Measurements from ENCODE around the gene PTPRN2. TPM values are rescaled to one million over a fixed set of nuclear protein-coding genes. Genes with fewer than 3 reads are reported as not detected.

Gene PTPRN2
- total and polyA plus RNA-seq, 4 experiments from 2014 or later = 1.7 to 2.6 (median 1.9) TPM

DNA sequence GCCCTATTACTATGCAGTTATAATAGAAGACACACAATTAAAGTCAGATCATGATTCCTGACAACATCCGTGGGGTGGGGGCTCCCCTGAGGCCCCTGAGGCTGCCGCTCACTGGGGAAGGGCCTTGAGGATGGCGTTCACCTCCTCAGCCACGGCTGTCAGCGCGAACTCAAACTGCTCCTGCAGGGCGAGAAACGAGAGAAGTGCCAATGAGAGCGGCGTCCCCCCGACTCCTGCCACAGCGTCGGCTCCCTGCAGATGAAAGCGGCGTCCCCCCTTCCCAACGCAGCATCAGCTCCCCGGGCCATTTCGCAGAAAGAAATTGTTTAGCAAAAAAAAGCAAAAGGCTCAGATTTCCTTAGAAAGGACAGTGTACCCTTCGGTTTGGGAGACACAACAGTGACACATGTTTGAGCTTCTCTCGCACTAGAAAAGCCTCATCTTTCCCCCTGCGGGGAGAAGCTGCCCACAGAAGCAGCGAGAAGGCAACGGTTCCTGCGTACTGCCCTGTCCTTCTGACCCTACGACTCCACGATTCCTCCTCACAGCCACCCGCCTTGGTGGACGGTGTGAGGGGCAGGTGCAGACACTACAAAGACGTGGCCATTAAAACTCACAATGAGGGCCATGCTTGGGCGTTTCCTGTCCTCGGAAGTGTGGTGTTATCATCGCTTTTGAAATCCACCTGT, 1046.9 kb downstream of the PTPRN2 start:
- Histone ChIP-seq H3K4me1 (ENCODE audit: insufficient read depth, low read length) (no peaks in the 10 kb centered on the region), H3K4me3 (ENCODE audit: low read length in 2 of 2) (no peak overlapping the region), H3K9me3 (ENCODE audit: control insufficient read depth in 1 of 2, low read length in 2 of 2) (no peaks in the 10 kb centered on the region), H3K36me3 (ENCODE audit: insufficient read depth, low read length) (no peaks in the 10 kb centered on the region), H3K27ac (ENCODE audit: low read depth, low read length) (no peak overlapping the region), H3K27me3 (ENCODE audit: insufficient read depth, low read length) (no peaks in the 10 kb centered on the region)
- intact Hi-C loops (cut with micrococcal nuclease) = no loop called here
- H3K27ac Mint-ChIP-seq = peak overlapping the region in 1 of 7 donors; percentile 30
- ChIA-PET POLR2A (ENCODE audit: partially characterized antibody) (no interaction called here), CTCF (ENCODE audit: partially characterized antibody) (no interaction called here)
- peaks cover 0 to 10% (median 4%) of the 10 kb centered on the region in 4 donors for H3K4me1 Mint-ChIP-seq
- DNase-seq = no peak
- peaks cover 0 to 2% of the 10 kb centered on the region in 2 donors for H3K27me3 Mint-ChIP-seq
- H3K9me3 Mint-ChIP-seq = no peaks in the 10 kb centered on the region
- H3K4me3 Mint-ChIP-seq = no peak overlapping the region
- no peaks in the 10 kb centered on the region for H3K36me3 Mint-ChIP-seq

- Histone ChIP-seq H3K36me3 (ENCODE audit: insufficient read depth, low read length) (no peaks in the 10 kb centered on the region), H3K27ac (ENCODE audit: low read depth, low read length) (no peak overlapping the region), H3K4me1 (ENCODE audit: insufficient read depth, low read length) (no peaks in the 10 kb centered on the region), H3K4me3 (ENCODE audit: low read length in 2 of 2) (no peak overlapping the region), H3K27me3 (ENCODE audit: insufficient read depth, low read length) (no peaks in the 10 kb centered on the region), H3K9me3 (ENCODE audit: control insufficient read depth in 1 of 2, low read length in 2 of 2) (no peaks in the 10 kb centered on the region)
- POLR2A ChIA-PET (ENCODE audit: partially characterized antibody) = no interaction called here
- Mint-ChIP-seq H3K27me3 (peaks cover 0 to 2% of the 10 kb centered on the region in 2 donors), H3K27ac (no peak overlapping the region), H3K9me3 (no peaks in the 10 kb centered on the region), H3K4me3 (no peak overlapping the region), H3K4me1 (peaks cover 0 to 8% (median 4%) of the 10 kb centered on the region in 4 donors), H3K36me3 (no peaks in the 10 kb centered on the region)
- CTCF ChIA-PET (ENCODE audit: partially characterized antibody) = no interaction called here
- DNase-seq = no peak
- intact Hi-C loops (cut with micrococcal nuclease) = no loop called here
Observed at GRCh38 chr7:157540020-157540419, 1047.6 kb downstream of the PTPRN2 start.

DNA sequence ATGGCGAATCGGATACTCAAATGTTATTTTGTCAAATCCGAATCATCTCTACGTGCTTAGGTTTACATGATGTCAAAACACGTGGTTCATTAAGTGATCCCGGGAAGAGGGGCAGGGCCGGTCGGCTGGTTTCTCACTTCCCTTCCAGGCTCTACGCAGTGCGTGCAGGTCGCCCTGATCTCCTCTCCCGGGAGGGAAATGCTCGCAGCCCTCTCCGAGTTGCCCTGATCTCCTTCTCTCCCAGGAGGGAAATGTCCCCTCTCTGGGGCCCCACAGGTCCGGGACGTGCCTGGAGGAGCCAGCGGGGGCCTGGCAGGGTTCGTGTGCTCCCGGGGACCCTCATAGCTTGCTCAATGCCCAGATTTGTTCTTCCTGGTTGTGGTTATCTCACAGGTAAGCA, 1048.1 kb downstream of the PTPRN2 start:
- Histone ChIP-seq H3K9me3 (ENCODE audit: control insufficient read depth in 1 of 2, low read length in 2 of 2) (no peaks in the 10 kb centered on the region), H3K4me3 (ENCODE audit: low read length in 2 of 2) (no peak overlapping the region), H3K4me1 (ENCODE audit: insufficient read depth, low read length) (no peaks in the 10 kb centered on the region), H3K27ac (ENCODE audit: low read depth, low read length) (no peak overlapping the region), H3K36me3 (ENCODE audit: insufficient read depth, low read length) (no peaks in the 10 kb centered on the region), H3K27me3 (ENCODE audit: insufficient read depth, low read length) (no peaks in the 10 kb centered on the region)
- H3K27ac Mint-ChIP-seq = no peak overlapping the region
- H3K4me3 Mint-ChIP-seq = no peak overlapping the region
- DNase-seq = no peak
- H3K4me1 Mint-ChIP-seq = peaks cover 0 to 3% (median 3%) of the 10 kb centered on the region in 4 donors
- ChIA-PET POLR2A (ENCODE audit: partially characterized antibody) (no interaction called here), CTCF (ENCODE audit: partially characterized antibody) (no interaction called here)
- intact Hi-C loops (cut with micrococcal nuclease) = no loop called here
- peaks cover 0 to 2% of the 10 kb centered on the region in 2 donors for H3K27me3 Mint-ChIP-seq
- H3K9me3 Mint-ChIP-seq = no peaks in the 10 kb centered on the region
- no peaks in the 10 kb centered on the region for H3K36me3 Mint-ChIP-seq

GRCh38 chr7:157538735-157539134, 1048.9 kb downstream of the PTPRN2 start:
- Histone ChIP-seq H3K27me3 (ENCODE audit: insufficient read depth, low read length) (no peaks in the 10 kb centered on the region), H3K4me3 (ENCODE audit: low read length in 2 of 2) (no peak overlapping the region), H3K4me1 (ENCODE audit: insufficient read depth, low read length) (no peaks in the 10 kb centered on the region), H3K27ac (ENCODE audit: low read depth, low read length) (no peak overlapping the region), H3K36me3 (ENCODE audit: insufficient read depth, low read length) (no peaks in the 10 kb centered on the region), H3K9me3 (ENCODE audit: control insufficient read depth in 1 of 2, low read length in 2 of 2) (no peaks in the 10 kb centered on the region)
- intact Hi-C loops (cut with micrococcal nuclease) = no loop called here
- Mint-ChIP-seq H3K9me3 (peaks cover 0 to 1% (median 0%) of the 10 kb centered on the region in 8 donors), H3K36me3 (no peaks in the 10 kb centered on the region), H3K27ac (no peak overlapping the region), H3K27me3 (peaks cover 0 to 2% of the 10 kb centered on the region in 2 donors), H3K4me1 (peaks cover 0 to under 1% (median 0%) of the 10 kb centered on the region in 4 donors), H3K4me3 (no peak overlapping the region)
- POLR2A ChIA-PET (ENCODE audit: partially characterized antibody) = no interaction called here
- CTCF ChIA-PET (ENCODE audit: partially characterized antibody) = no interaction called here
- DNase-seq = no peak

DNA sequence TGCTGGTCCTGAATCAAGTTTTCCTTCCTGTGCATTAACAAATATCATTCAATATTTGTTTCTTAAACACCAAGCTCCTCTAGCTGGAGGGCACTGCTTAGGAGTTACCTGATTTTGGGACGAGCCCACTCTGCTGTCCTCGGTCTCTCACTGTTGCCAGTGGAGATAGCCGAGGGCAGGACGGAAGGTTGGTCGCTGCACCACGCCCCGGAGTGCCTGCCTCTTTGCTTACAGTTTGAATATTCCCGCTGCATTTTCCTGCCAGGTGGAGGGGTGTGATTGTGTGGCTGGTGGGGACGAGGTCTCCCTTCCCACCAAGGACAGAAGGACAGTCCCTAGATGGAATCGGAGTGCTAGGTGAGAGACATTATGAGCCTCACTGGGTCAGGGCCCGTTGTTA, 1049.3 kb downstream of the PTPRN2 start:
- POLR2A ChIA-PET (ENCODE audit: partially characterized antibody) = no interaction called here
- H3K27me3 ChIP-seq (ENCODE audit: insufficient read depth, low read length) = no peaks in the 10 kb centered on the region
- Mint-ChIP-seq H3K27ac (no peak overlapping the region), H3K9me3 (peaks cover under 1 to 4% (median 2%) of the 10 kb centered on the region in 8 donors), H3K36me3 (no peaks in the 10 kb centered on the region), H3K4me1 (no peaks in the 10 kb centered on the region), H3K4me3 (no peak overlapping the region), H3K27me3 (peaks cover 0 to 2% of the 10 kb centered on the region in 2 donors)
- H3K9me3 ChIP-seq (ENCODE audit: control insufficient read depth in 1 of 2, low read length in 2 of 2) = no peaks in the 10 kb centered on the region
- no peak for DNase-seq
- no peak overlapping the region for H3K27ac ChIP-seq (ENCODE audit: low read depth, low read length)
- H3K4me3 ChIP-seq (ENCODE audit: low read length in 2 of 2) = no peak overlapping the region
- intact Hi-C loops (cut with micrococcal nuclease) = no loop called here
- no peaks in the 10 kb centered on the region for H3K4me1 ChIP-seq (ENCODE audit: insufficient read depth, low read length)
- CTCF ChIA-PET (ENCODE audit: partially characterized antibody) = no interaction called here
- H3K36me3 ChIP-seq (ENCODE audit: insufficient read depth, low read length) = no peaks in the 10 kb centered on the region

DNA sequence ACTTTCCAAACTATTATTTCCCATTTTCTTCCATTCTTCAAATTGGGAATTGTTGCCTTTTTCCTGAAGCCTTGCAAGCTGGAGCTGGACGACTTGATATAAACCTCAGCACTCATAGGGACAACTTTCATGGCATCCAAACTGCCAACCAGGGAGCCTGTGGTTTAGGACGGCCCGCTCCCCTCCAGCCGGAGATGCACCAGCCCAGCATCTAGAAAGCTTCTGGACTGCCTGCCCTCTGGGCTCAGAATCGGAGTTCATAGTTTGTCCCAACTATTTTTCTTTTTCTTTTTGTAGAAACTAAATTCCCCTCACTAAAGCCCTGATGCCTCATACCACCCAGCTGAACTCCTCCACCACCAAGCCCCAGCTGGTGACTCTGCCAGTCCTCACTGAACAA, 1050.6 kb downstream of the PTPRN2 start:
- ChIA-PET POLR2A (ENCODE audit: partially characterized antibody) (no interaction called here), CTCF (ENCODE audit: partially characterized antibody) (no interaction called here)
- peaks cover 2 to 16% (median 13%) of the 10 kb centered on the region in 8 donors for H3K9me3 Mint-ChIP-seq
- intact Hi-C loops (cut with micrococcal nuclease) = no loop called here
- H3K4me1 ChIP-seq (ENCODE audit: insufficient read depth, low read length) = no peaks in the 10 kb centered on the region
- H3K9me3 ChIP-seq (ENCODE audit: control insufficient read depth in 1 of 2, low read length in 2 of 2) = no peaks in the 10 kb centered on the region
- peaks cover 0 to 4% of the 10 kb centered on the region in 2 donors for H3K36me3 Mint-ChIP-seq
- H3K27ac ChIP-seq (ENCODE audit: low read depth, low read length) = no peak overlapping the region
- peak overlapping the region in 2 of 7 donors; percentile 18 to 62 for H3K27ac Mint-ChIP-seq
- no peak overlapping the region for H3K4me3 Mint-ChIP-seq
- H3K27me3 ChIP-seq (ENCODE audit: insufficient read depth, low read length) = no peaks in the 10 kb centered on the region
- H3K27me3 Mint-ChIP-seq = peaks cover 0 to 2% of the 10 kb centered on the region in 2 donors
- no peak overlapping the region for H3K4me3 ChIP-seq (ENCODE audit: low read length in 2 of 2)
- no peak for DNase-seq
- H3K4me1 Mint-ChIP-seq = no peaks in the 10 kb centered on the region
- no peaks in the 10 kb centered on the region for H3K36me3 ChIP-seq (ENCODE audit: insufficient read depth, low read length)

DNA sequence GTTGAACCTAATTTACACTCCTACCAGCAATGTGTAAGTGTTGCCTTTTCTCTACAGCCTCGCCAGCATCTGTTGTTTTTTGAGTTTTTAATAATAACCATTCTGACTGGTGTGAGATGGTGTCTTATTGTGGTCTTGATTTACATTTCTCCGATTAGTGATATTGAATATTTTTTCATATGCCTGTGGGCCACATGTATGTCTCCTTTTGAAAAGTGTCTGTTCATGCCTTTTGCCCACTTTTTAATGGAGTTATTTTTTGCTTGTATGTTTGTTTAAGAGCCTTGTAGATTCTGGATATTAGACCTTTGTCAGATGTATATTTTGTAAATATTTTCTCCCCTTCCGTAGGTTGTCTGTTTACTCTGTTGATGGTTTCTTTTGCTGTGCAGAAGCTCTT, 1055.6 kb downstream of the PTPRN2 start:
- Mint-ChIP-seq H3K4me3 (no peak overlapping the region), H3K27ac (no peak overlapping the region), H3K36me3 (peaks cover 0 to 8% of the 10 kb centered on the region in 2 donors), H3K27me3 (no peaks in the 10 kb centered on the region), H3K9me3 (peaks cover 2 to 24% (median 18%) of the 10 kb centered on the region in 8 donors), H3K4me1 (peaks cover 0 to 6% (median 0%) of the 10 kb centered on the region in 4 donors)
- no peak overlapping the region for H3K4me3 ChIP-seq (ENCODE audit: low read length in 2 of 2)
- H3K4me1 ChIP-seq (ENCODE audit: insufficient read depth, low read length) = no peaks in the 10 kb centered on the region
- no peaks in the 10 kb centered on the region for H3K36me3 ChIP-seq (ENCODE audit: insufficient read depth, low read length)
- no peak for DNase-seq
- peaks cover 0 to 3% of the 10 kb centered on the region in 2 donors for H3K9me3 ChIP-seq (ENCODE audit: control insufficient read depth in 1 of 2, low read length in 2 of 2)
- H3K27me3 ChIP-seq (ENCODE audit: insufficient read depth, low read length) = no peaks in the 10 kb centered on the region
- CTCF ChIA-PET (ENCODE audit: partially characterized antibody) = no interaction called here
- no peak overlapping the region for H3K27ac ChIP-seq (ENCODE audit: low read depth, low read length)
- intact Hi-C loops (cut with micrococcal nuclease) = no loop called here
- POLR2A ChIA-PET (ENCODE audit: partially characterized antibody) = interaction anchor here (1.7 kb wide), 1 partner anchor 61 kb away, joined by 4 read pairs; no protein-coding TSS in a partner anchor

All from CD4-positive, alpha-beta memory T cell (primary cell).